SK-N-SH treated with all-trans-retinoic acid at 6 μM for 48 hours (cell line): ENCODE results near the gene UQCRH.

Experiments used
- ATAC-seq: fragments of 200-7000 bp; cut with Tn5 transposase; 3 replicates; pipeline ENCODE4 v1.9.1; 2020; ENCODE audit warnings: mild to moderate bottlenecking, moderate library complexity
- ARNTL ChIP-seq: fragments of 450-650 bp; formaldehyde crosslinking; IDR thresholded peaks from 2 replicates; pipeline ENCODE4 v1.5.0; 2020; ENCODE audit warnings: low read depth, mild to moderate bottlenecking, moderate library complexity, borderline replicate concordance
- BACH2 ChIP-seq: fragments of 250-450 bp; sonication (Bioruptor Pico); IDR thresholded peaks from 2 replicates; pipeline ENCODE4 v1.9.0; 2021; ENCODE audit warnings: mild to moderate bottlenecking, borderline replicate concordance
- CSDC2 ChIP-seq: fragments of 250-450 bp; sonication (Bioruptor Pico); IDR thresholded peaks from 2 replicates; pipeline ENCODE4 v1.5.0; 2020; ENCODE audit warnings: mild to moderate bottlenecking, moderate library complexity
- CSRNP3 ChIP-seq: fragments of 250-450 bp; sonication (Bioruptor Pico); IDR thresholded peaks from 2 replicates; pipeline ENCODE4 v1.5.1; 2021; ENCODE audit warnings: mild to moderate bottlenecking, moderate library complexity
- ESRRG ChIP-seq: fragments of 250-450 bp; sonication (Bioruptor Pico); IDR thresholded peaks from 2 replicates; pipeline ENCODE4 v1.6.1; 2021; ENCODE audit warnings: mild to moderate bottlenecking
- ISL1 ChIP-seq: fragments of 250-450 bp; sonication (Bioruptor Pico); IDR thresholded peaks from 2 replicates; pipeline ENCODE4 v2.1.2; 2022; ENCODE audit warnings: mild to moderate bottlenecking, moderate library complexity
- OSR1 ChIP-seq: fragments of 250-450 bp; sonication (Bioruptor Pico); IDR thresholded peaks from 2 replicates; pipeline ENCODE4 v1.8.0; 2022; ENCODE audit warnings: moderate library complexity, mild to moderate bottlenecking, inconsistent platforms
- PATZ1 ChIP-seq: fragments of 250-450 bp; sonication (Bioruptor Pico); IDR thresholded peaks from 2 replicates; pipeline ENCODE4 v1.8.0; 2020; ENCODE audit warnings: mild to moderate bottlenecking, moderate library complexity, borderline replicate concordance
- POU6F1 ChIP-seq: fragments of 250-450 bp; sonication (Bioruptor Pico); IDR thresholded peaks from 2 replicates; pipeline ENCODE4 v1.8.0; 2021; ENCODE audit warnings: low read depth, mild to moderate bottlenecking, moderate library complexity, borderline replicate concordance
- PPARA ChIP-seq: fragments of 250-450 bp; sonication (Bioruptor Pico); IDR thresholded peaks from 2 replicates; pipeline ENCODE4 v1.5.0; 2020; ENCODE audit warnings: mild to moderate bottlenecking, borderline replicate concordance
- SNAI2 ChIP-seq: fragments of 250-450 bp; sonication (Bioruptor Pico); IDR thresholded peaks from 2 replicates; pipeline ENCODE4 v1.5.0; 2020; ENCODE audit warnings: mild to moderate bottlenecking, moderate library complexity
- TOX ChIP-seq: fragments of 250-450 bp; sonication (Bioruptor Pico); IDR thresholded peaks from 2 replicates; pipeline ENCODE4 v1.8.0; 2021; ENCODE audit warnings: mild to moderate bottlenecking, moderate library complexity, borderline replicate concordance
- TSHZ2 ChIP-seq: fragments of 250-450 bp; sonication (Bioruptor Pico); IDR thresholded peaks from 2 replicates; pipeline ENCODE4 v1.5.0; 2020; ENCODE audit warnings: mild to moderate bottlenecking, moderate library complexity
- ZC3H10 ChIP-seq: fragments of 250-450 bp; sonication (Bioruptor Pico); IDR thresholded peaks from 2 replicates; pipeline ENCODE4 v1.5.1; 2021; ENCODE audit warnings: mild to moderate bottlenecking, moderate library complexity
- ZFP3 ChIP-seq: fragments of 250-450 bp; sonication (Bioruptor Pico); IDR thresholded peaks from 2 replicates; pipeline ENCODE4 v1.5.0; 2020; ENCODE audit warnings: mild to moderate bottlenecking, moderate library complexity
- ZFP30 ChIP-seq: fragments of 450-650 bp; formaldehyde crosslinking; IDR thresholded peaks from 2 replicates; pipeline ENCODE4 v1.5.0; 2022; ENCODE audit warnings: mild to moderate bottlenecking, moderate library complexity
- ZNF565 ChIP-seq: fragments of 450-650 bp; formaldehyde crosslinking; conservative IDR thresholded peaks from 2 replicates; pipeline ENCODE4 v1.5.0; 2020; ENCODE audit warnings: low read depth, mild to moderate bottlenecking, moderate library complexity
- ZNF70 ChIP-seq: fragments of 450-650 bp; formaldehyde crosslinking; IDR thresholded peaks from 2 replicates; pipeline ENCODE4 v1.5.0; 2020; ENCODE audit warnings: mild to moderate bottlenecking, moderate library complexity
- ZNF8 ChIP-seq: fragments of 450-650 bp; formaldehyde crosslinking; IDR thresholded peaks from 2 replicates; pipeline ENCODE4 v1.5.0; 2020; ENCODE audit warnings: mild to moderate bottlenecking, moderate library complexity

The UQCRH gene

GRCh38 chr1:46284597-46285564 lies 18.6 kb upstream of the UQCRH start:
- TF ChIP-seq ZNF70, result no peak
- TF ChIP-seq ZFP3 (CRISPR knock-in tag), result no peak
- TF ChIP-seq BACH2, result no peak
- no peak for TF ChIP-seq CSRNP3 (CRISPR knock-in tag)
- no peak for TF ChIP-seq CSDC2
- no peak for TF ChIP-seq ZNF8 (CRISPR knock-in tag)
- no peak for TF ChIP-seq ZFP30 (CRISPR knock-in tag)
- TF ChIP-seq ESRRG (CRISPR knock-in tag), result no peak
- no peak for TF ChIP-seq POU6F1 (CRISPR knock-in tag)
- no peak for TF ChIP-seq OSR1 (CRISPR knock-in tag)
- TF ChIP-seq PATZ1, result no peak
- TF ChIP-seq ISL1, result no peak
- no peak for ATAC-seq

- no peak for TF ChIP-seq ZNF70
- no peak for TF ChIP-seq BACH2
- no peak for TF ChIP-seq TOX (CRISPR knock-in tag)
- TF ChIP-seq ARNTL (CRISPR knock-in tag), result no peak
- no peak for ATAC-seq
Measured at GRCh38 chr1:46285730-46286477, 17.6 kb upstream of the UQCRH start.

GRCh38 chr1:46288485-46289133 lies 14.9 kb upstream of the UQCRH start:
- TF ChIP-seq ZC3H10 (no peak), PPARA (CRISPR knock-in tag) (no peak), SNAI2 (CRISPR knock-in tag) (no peak), ESRRG (CRISPR knock-in tag) (no peak), BACH2 (no peak), ZFP30 (CRISPR knock-in tag) (no peak), ZNF8 (CRISPR knock-in tag) (no peak), TSHZ2 (CRISPR knock-in tag) (no peak), ZFP3 (CRISPR knock-in tag) (no peak)
- ATAC-seq, result no peak; the same call in 2 of the 3 replicates

- ATAC-seq, result no peak
- TF ChIP-seq PPARA (CRISPR knock-in tag) (no peak), ZNF565 (CRISPR knock-in tag) (no peak), ZNF8 (CRISPR knock-in tag) (no peak), TOX (CRISPR knock-in tag) (no peak), ISL1 (no peak), POU6F1 (CRISPR knock-in tag) (no peak), PATZ1 (no peak), ZFP3 (CRISPR knock-in tag) (no peak), SNAI2 (CRISPR knock-in tag) (no peak)
Measured at GRCh38 chr1:46289134-46289494, 14.4 kb upstream of the UQCRH start.
